RWPE1 (cell line): ENCODE measurements around the gene UFC1.

Experiments used
- CTCF ChIA-PET: fragments of 350-600 bp; sonication (Branson Sonifier 250); formaldehyde crosslinking; extraction: SDS; loops from one replicate; lab custom pipeline; 2021; lab: Yijun Ruan, JAX
- POLR2A ChIA-PET: fragments of 400-600 bp; formaldehyde crosslinking; extraction: SDS; loops from one replicate; lab custom pipeline; 2020; ENCODE audit warnings: antibody characterized with exemption; ENCODE audit not compliant: low non-redundant PET; lab: Yijun Ruan, JAX
- DNase-seq: peaks from one replicate; pipeline ENCODE4 v3.0.0; 2012; ENCODE audit warnings: low spot score
- H3K27ac ChIP-seq: fragments of 450-650 bp; 2 replicates; pipeline ENCODE4 v1.5.1; 2017
- TF ChIP-seq, protein P1 (sequence below): fragments of 450-650 bp; conservative IDR thresholded peaks from 2 replicates; pipeline ENCODE4 v1.5.1; 2017; ENCODE audit warnings: low read depth, mild to moderate bottlenecking

The UFC1 gene

DNA sequence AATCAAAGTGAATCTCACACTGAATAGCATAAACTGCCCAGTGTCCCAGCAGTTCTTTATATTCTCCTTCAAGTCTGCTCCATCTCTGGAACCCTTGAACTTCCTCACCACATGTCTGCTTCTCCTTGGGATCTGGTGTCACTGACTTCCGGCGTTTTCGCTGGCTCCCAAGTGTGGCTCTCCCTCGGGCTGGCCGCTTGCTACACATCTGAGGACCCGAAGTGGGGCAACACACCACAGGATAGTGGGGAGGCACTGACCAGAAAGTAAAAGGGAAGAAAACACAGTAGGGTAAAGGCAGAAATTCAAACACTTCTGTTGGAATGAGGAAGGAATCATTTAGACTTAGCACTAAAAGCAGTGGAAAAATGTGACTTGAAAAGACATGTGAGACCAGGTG is 30.8 kb upstream of the UFC1 start:
- ChIA-PET POLR2A (no interaction called here), CTCF (no interaction called here)
- TF ChIP-seq, protein P1, sequence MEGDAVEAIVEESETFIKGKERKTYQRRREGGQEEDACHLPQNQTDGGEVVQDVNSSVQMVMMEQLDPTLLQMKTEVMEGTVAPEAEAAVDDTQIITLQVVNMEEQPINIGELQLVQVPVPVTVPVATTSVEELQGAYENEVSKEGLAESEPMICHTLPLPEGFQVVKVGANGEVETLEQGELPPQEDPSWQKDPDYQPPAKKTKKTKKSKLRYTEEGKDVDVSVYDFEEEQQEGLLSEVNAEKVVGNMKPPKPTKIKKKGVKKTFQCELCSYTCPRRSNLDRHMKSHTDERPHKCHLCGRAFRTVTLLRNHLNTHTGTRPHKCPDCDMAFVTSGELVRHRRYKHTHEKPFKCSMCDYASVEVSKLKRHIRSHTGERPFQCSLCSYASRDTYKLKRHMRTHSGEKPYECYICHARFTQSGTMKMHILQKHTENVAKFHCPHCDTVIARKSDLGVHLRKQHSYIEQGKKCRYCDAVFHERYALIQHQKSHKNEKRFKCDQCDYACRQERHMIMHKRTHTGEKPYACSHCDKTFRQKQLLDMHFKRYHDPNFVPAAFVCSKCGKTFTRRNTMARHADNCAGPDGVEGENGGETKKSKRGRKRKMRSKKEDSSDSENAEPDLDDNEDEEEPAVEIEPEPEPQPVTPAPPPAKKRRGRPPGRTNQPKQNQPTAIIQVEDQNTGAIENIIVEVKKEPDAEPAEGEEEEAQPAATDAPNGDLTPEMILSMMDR = no peak
- DNase-seq = no peak
- peak overlapping the region; percentile 50 for H3K27ac ChIP-seq

DNA sequence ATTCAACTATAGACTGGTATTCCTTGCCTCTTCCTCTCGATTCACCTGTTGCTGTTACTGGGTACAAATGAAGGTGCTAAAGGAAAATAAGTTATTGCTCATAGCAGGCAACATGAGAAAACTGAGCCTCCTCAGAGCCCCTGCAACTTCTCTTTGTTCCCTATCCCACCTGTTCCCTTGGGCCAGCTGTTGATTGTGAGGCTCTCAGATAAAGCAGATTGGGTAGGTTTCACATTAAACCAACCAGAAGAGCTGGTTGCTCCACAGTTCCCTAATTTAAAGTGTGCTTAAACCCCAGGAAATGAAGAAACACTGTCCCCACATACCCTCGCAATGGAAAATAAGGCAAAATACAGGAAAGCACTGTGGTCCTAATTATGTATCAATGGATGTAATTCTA is 26.1 kb upstream of the UFC1 start:
- TF ChIP-seq, protein P1 = no peak
- DNase-seq = no peak
- H3K27ac ChIP-seq = no peak overlapping the region
- POLR2A ChIA-PET = no interaction called here
- CTCF ChIA-PET = no interaction called here

DNA sequence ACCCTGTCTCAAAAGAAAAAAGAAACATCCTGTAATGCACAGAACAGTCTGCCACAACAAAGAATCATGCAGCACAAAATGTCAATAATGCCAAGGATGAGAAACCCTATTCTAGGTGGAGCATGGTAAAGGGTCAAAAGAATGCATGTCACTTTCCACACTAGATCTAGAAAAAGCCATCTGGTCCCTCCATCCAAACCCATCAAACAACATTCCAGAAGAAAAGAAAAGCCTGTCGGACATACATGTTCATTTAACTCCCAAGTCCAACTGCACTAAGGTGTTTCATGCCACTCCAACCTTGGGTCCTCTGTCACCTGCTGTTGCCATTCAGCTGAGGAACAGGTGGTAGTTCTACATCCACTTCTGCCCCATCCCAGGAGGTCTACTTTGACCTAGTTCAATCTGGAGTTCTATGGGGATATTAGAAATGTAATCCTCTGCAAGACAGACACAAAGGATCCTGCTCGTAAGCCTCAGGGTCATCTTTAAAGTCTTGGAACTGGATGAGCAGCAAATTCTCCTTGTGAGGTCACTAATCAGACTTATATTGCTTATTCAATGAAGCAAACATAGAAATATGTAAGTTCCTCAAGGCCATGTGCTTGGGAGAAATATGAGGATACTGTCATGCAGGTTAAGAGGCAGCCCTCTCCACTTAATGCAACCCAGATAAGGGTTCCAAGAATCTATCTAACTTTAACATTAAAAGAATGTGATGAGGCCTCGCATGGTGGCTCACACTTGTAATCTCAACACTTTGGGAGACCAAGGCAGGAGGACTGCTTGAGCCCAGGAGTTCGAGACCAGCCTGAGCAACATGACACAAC is 25.0 kb upstream of the UFC1 start:
- H3K27ac ChIP-seq = no peak overlapping the region
- no peak for DNase-seq
- POLR2A ChIA-PET = no interaction called here
- CTCF ChIA-PET = no interaction called here
- TF ChIP-seq, protein P1 = no peak

DNA sequence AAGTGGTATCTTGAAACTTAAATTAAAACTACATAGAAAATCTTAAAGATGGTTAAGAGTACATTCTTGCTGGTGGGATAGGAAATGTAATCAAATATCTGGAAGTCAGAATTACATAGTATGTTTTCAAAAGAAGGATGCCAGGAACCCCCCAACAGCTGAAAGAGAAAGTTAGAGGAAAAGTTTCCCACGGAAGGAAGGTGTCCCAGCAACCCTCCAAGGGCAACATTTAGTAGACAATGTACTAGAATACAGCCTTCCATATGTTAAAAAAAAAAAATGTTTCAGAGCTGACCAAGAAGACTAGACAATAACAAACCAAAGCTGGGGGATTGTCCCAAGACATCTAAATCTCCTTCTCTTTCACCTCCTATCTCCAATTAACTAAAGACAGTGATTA is 23.5 kb upstream of the UFC1 start:
- TF ChIP-seq, protein P1 = no peak
- H3K27ac ChIP-seq = no peak overlapping the region
- CTCF ChIA-PET = no interaction called here
- POLR2A ChIA-PET = no interaction called here
- no peak for DNase-seq

DNA sequence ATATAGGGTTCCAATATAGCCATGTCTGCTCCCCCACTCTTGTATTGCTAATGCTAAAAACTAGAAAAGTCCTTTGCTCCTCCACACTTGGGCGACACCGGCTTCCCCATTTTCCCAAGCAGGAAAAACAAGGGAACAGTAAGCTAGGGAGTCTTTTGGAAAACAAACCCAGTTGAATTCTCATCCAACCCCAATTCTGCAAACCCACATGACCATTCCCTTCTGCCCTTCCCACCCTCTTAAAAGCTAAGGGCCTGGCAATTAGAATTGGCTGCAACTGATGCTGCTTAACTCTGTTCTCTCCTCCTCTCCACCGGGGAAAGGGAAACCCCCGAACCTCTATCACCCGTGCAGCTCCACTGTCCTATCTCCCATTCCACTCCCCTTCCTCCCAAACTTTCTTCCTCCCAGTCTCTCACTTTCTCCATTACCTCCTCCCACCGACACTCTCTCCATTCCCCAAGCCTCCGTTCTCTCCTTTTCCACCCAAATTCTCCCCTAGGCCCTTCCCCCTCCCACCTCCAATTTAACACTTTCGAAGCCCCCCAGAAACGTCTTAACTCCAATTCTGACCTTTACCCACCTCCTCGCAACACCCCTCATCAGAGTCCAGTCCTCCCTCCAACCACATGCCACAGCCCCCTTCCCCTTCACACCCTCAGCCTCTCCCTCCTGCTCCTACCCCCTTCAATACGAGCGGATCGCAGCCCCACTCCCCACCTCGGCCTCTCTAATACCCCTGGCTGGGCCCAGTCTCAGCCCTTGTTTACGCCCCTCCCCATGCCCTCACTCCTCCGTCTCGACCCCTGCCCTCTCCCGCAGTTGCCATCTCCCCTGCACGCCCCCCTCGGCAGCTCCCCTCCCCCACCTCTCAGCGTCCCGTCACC is 22.0 kb upstream of the UFC1 start:
- POLR2A ChIA-PET = no interaction called here
- DNase-seq = peak; percentile 36
- peak overlapping the region; percentile 98 for H3K27ac ChIP-seq
- TF ChIP-seq, protein P1 = no peak
- CTCF ChIA-PET = no interaction called here

DNA sequence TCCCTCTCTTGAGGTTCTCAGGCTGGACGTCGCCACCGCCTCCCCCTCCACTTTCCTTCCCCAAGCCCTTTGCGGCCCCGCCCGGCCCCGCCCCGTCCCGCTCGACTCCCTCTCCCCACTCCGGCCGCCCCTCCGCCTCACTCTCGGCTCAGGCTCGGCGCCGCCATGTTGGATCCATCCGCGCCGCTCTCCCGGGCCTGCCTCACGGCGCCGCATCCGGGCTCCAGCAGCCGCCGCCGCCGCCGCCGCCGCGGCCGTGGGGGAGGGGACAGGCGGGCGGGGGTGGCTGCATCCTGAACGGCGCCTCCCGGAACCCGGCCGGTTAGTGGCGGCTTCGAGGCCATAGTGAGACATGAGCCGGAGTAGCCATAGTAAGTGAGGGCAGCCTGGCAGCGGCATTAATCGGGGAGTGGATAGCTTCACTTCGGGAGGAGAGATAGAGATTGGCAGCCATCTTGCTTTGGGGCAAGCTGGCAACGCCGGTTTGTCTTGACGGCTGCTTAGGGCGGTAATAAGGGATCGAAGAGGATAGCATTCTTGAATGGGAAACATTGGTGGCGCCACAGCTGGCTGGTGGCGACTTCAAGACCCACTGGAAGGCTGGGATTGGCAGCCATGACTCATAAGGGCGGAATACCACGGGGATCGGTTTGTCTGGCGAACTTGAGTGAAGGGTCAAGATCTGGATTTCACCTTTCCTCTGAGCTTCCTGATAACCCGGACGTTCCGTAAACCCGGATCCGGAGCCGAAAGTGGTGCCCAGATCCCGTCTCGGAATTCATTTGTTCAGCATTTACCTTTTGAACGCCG is 21.2 kb upstream of the UFC1 start, which contains the start of gene DEDD:
TSS of gene DEDD (minus strand) at position 258 of the 810 bp plus-strand sequence. CDS start 8,205 bp downstream, outside the sequence.
- peak; percentile 89 for DNase-seq
- ChIA-PET CTCF (no interaction called here), POLR2A (interaction anchor here (0.6 kb wide), 2 partner anchors 11 to 112 kb away, joined by 3 to 6 read pairs; no protein-coding TSS in a partner anchor)
- peak within 1 kb of the TSS; percentile 98 for H3K27ac ChIP-seq
- TF ChIP-seq, protein P1 = no peak
